K562 (cell line): ENCODE data around the gene KCNK10. TPM values are rescaled to one million over a fixed set of nuclear protein-coding genes. Genes with fewer than 3 reads are reported as not detected.

Source experiments
- ATAC-seq: fragments of 200-7000 bp; cut with Tn5 transposase; 3 replicates; pipeline ENCODE4 v1.9.1; 2020; ENCODE audit warnings: moderate library complexity
- BruUV-seq: library from RNA; stranded (reverse); fragments of 400-500 nt; replicated peaks from 2 replicates; lab custom pipeline; 2021; lab: Mats Ljungman, UMichigan
- CTCF ChIA-PET: fragments of 300-600 bp; formaldehyde crosslinking; extraction: SDS; loops from one replicate; lab custom pipeline; 2021; ENCODE audit warnings: low intra/inter-chr PET ratio; lab: Yijun Ruan, JAX
- POLR2A ChIA-PET: fragments of 300-600, 350-650 bp; sonication (Branson Sonifier 250); formaldehyde crosslinking; extraction: SDS; loops from one replicate; lab custom pipeline; 2021; ENCODE audit warnings: antibody characterized with exemption, inconsistent platforms; lab: Yijun Ruan, JAX
- DNase-seq, 4 experiments: peaks; one replicate each; pipeline versions ENCODE4 v3.0.0 to v3.0.0-alpha.2; 2011 to 2018; ENCODE audit warnings: low spot score in 3 of 4, mixed read lengths in 3 of 4; ENCODE audit errors: extremely low read depth in 1 of 4
- FAIRE-seq: peaks from 2 replicates; lab custom pipeline; 2011; peaks lifted over from hg19 to GRCh38; lab: Jason Lieb, UNC
- H2AFZ ChIP-seq: 2 replicates; pipeline ENCODE4 v1.6.0; 2011; ENCODE audit warnings: low read depth, low read length, control low read depth, inconsistent platforms
- H3K27ac ChIP-seq: fragments of 200-600 bp; 3 replicates; pipeline ENCODE4 v1.8.0; 2011; ENCODE audit warnings: low read depth, mild to moderate bottlenecking, control low read depth, inconsistent platforms, low read length, moderate library complexity, mixed read lengths; ENCODE audit errors: extremely low read depth
- H3K27me3 ChIP-seq, 2 experiments: fragments of 300-600 bp in 1 of 2; 2 replicates in 1 of 2; 3 replicates in 1 of 2; pipeline versions ENCODE4 v1.6.0 to v1.8.0; 2011; ENCODE audit warnings: inconsistent platforms in 2 of 2, low read length in 2 of 2, mild to moderate bottlenecking in 1 of 2, mixed read lengths in 1 of 2, moderate library complexity in 1 of 2; ENCODE audit not compliant: control insufficient read depth in 2 of 2, insufficient read depth in 2 of 2
- H3K36me3 ChIP-seq: fragments of 300-600 bp; 3 replicates; pipeline ENCODE4 v1.8.0; 2011; ENCODE audit warnings: mild to moderate bottlenecking, low read length, inconsistent platforms; ENCODE audit not compliant: control insufficient read depth, insufficient read depth
- H3K4me1 ChIP-seq, 2 experiments: fragments of 200-600 bp in 1 of 2; replicated peaks in 1 of 2; 2 replicates in 1 of 2; 3 replicates in 1 of 2; pipeline versions ENCODE4 v1.5.1 to v1.8.0; 2011; ENCODE audit warnings: inconsistent platforms in 2 of 2, low read length in 2 of 2, mild to moderate bottlenecking in 1 of 2, mixed read lengths in 1 of 2, moderate library complexity in 1 of 2; ENCODE audit not compliant: control insufficient read depth in 2 of 2, insufficient read depth in 2 of 2
- H3K4me2 ChIP-seq: 2 replicates; pipeline ENCODE4 v1.6.1; 2011; ENCODE audit warnings: low read length, control low read depth, inconsistent platforms, mixed read lengths; ENCODE audit not compliant: insufficient read depth
- H3K4me3 ChIP-seq: fragments of 200-600 bp; sonication (generic), shearing (Covaris generic); 2 replicates; pipeline ENCODE4 v1.5.1; 2016; ENCODE audit warnings: control low read depth, inconsistent platforms
- H3K79me2 ChIP-seq: fragments of 200-600 bp; 3 replicates; pipeline ENCODE4 v1.8.0; 2011; ENCODE audit warnings: low read length, inconsistent platforms; ENCODE audit not compliant: control insufficient read depth, insufficient read depth
- H3K9ac ChIP-seq, 2 experiments: 2 replicates each; pipeline versions ENCODE4 v1.6.0 to v1.6.1; 2011; ENCODE audit warnings: low read depth in 2 of 2, low read length in 2 of 2, control low read depth in 1 of 2, inconsistent platforms in 1 of 2, mild to moderate bottlenecking in 1 of 2, mixed read lengths in 1 of 2; ENCODE audit not compliant: insufficient read depth in 1 of 2
- H3K9me1 ChIP-seq: one replicate; pipeline ENCODE4 v1.6.0; 2011; ENCODE audit warnings: inconsistent platforms, mild to moderate bottlenecking, low read length, moderate library complexity; ENCODE audit not compliant: control insufficient read depth, insufficient read depth
- H3K9me3 ChIP-seq: replicated peaks from 2 replicates; pipeline ENCODE4 v1.5.1; 2011; ENCODE audit warnings: low read depth, low read length, inconsistent platforms; ENCODE audit not compliant: control insufficient read depth, insufficient read depth
- H4K20me1 ChIP-seq: replicated peaks from 2 replicates; pipeline ENCODE4 v1.6.1; 2011; ENCODE audit warnings: low read length, inconsistent platforms, mixed read lengths; ENCODE audit not compliant: control insufficient read depth, insufficient read depth
- BCOR ChIP-seq: fragments of 450-650 bp; IDR thresholded peaks from 2 replicates; pipeline ENCODE4 v1.6.1; 2016
- CUX1 ChIP-seq: fragments of 200-800 bp; sonication (Bioruptor generic); IDR thresholded peaks from 2 replicates; pipeline ENCODE4 v1.6.1; 2016; ENCODE audit warnings: missing genetic modification characterization, missing compliant biosample characterization
- NR0B1 ChIP-seq: fragments of 450-650 bp; IDR thresholded peaks from one replicate; pipeline ENCODE4 v1.6.1; 2018; ENCODE audit warnings: mild to moderate bottlenecking, moderate library complexity; ENCODE audit not compliant: partially characterized antibody
- ZKSCAN1 ChIP-seq: fragments of 150-350 bp; IDR thresholded peaks from 2 replicates; pipeline ENCODE4 v1.6.1; 2016; ENCODE audit warnings: low read depth, low read length
- WGBS: fragments of 100-300 bp; shearing (Covaris generic); methylation state at CpG from one replicate; pipeline ENCODE4 v1.1.6; 2016; ENCODE audit warnings: low coverage, mixed read lengths; ENCODE audit not compliant: insufficient coverage; ENCODE audit errors: missing lambda C conversion rate; 5-methylcytosine and 5-hydroxymethylcytosine counted together
- in situ Hi-C: fragments of 300-500 bp; cut with MboI; formaldehyde crosslinking; loops from 4 replicates; pipeline ENCODE4 v1.15.0; 2018; ENCODE audit warnings: inconsistent platforms, mixed read lengths
- intact Hi-C: fragments of 100-400 bp; cut with micrococcal nuclease; formaldehyde crosslinking; loops from 2 replicates; pipeline ENCODE4 v1.14.2; 2022
- polyA plus RNA-seq, 8 experiments: library from polyadenylated mRNA; depleted of rRNA in 4 of 8; stranded (reverse) in 5 of 8; unstranded in 3 of 8; fragments of >200 nt; fragmentation: Nextera tagmentation in 2 of 8; fragmentation: Illumina TruSeq in 1 of 8; extraction: Ambion mirVana in 2 of 8; extraction: Trizol in 1 of 8; gene quantifications; 2 replicates each; pipeline versions ENCODE4 v1.2.1 to v1.2.3, GENCODE V29; 2011 to 2014; ENCODE audit warnings: inconsistent platforms in 1 of 8, missing spikeins in 1 of 8
- total RNA-seq, 7 experiments: library from RNA; depleted of rRNA in 6 of 7; stranded (reverse); fragments of >200 nt in 6 of 7; fragmentation: Illumina TruSeq in 2 of 7; extraction: Trizol in 2 of 7; gene quantifications; 2 replicates each; pipeline versions ENCODE4 v1.2.1 to v1.2.3, GENCODE V29; 2011 to 2021; ENCODE audit warnings: low replicate concordance in 1 of 7

The KCNK10 gene
- total and polyA plus RNA-seq, 9 of the 15 experiments (the other 6 are each of a cell fraction or from before 2014, with no cell fraction given), result not detected

- TF ChIP-seq CUX1 (CRISPR knock-in tag), result no peak
- TF ChIP-seq BCOR, result no peak
- no peak for TF ChIP-seq NR0B1
- no peak for TF ChIP-seq ZKSCAN1
- Histone ChIP-seq H3K4me3 (no peak overlapping the region), H3K9me3 (no peaks in the 10 kb centered on the region), H3K27ac (no peak overlapping the region), H2AFZ (no peak overlapping the region), H3K9me1 (no peaks in the 10 kb centered on the region), H3K79me2 (no peaks in the 10 kb centered on the region), H3K4me1 (no peaks in the 10 kb centered on the region), H3K36me3 (no peaks in the 10 kb centered on the region), H4K20me1 (no peaks in the 10 kb centered on the region), H3K9ac (no peak overlapping the region), H3K27me3 (peaks cover 0 to 3% of the 10 kb centered on the region in 2 experiments; a peak in 1 of 5 replicates), H3K4me2 (no peak overlapping the region)
- in situ Hi-C loops, result no loop called here
- intact Hi-C loops, result no loop called here
- FAIRE-seq (no peak), DNase-seq (no peak), ATAC-seq (no peak)
- 0% methylated on average over 1 of the region's 1 CpG for WGBS
- CTCF ChIA-PET, result no interaction called here
- no TSS peak for BruUV-seq
- POLR2A ChIA-PET, result no interaction called here
Measured at GRCh38 chr14:88198446-88198845, 124.6 kb downstream of the KCNK10 start.
